ENCODE results near the gene ALDH1A3. TPM values are rescaled to one million over a fixed set of nuclear protein-coding genes. Genes with fewer than 3 reads are reported as not detected.

Gene ALDH1A3
- total and polyA plus RNA-seq, 8 donors = 0.31 to 17.5 (median 0.54) TPM

- no peak for TF ChIP-seq CTCF (IDR thresholded peaks at IDR 0.05)
- Histone ChIP-seq H3K9me3 (no peaks in the 10 kb centered on the region), H3K27ac (peak overlapping the region in 1 of 2 donors; percentile 38), H3K27me3 (no peaks in the 10 kb centered on the region), H3K4me3 (no peak overlapping the region), H3K4me1 (peaks cover 0 to 15% of the 10 kb centered on the region in 2 donors), H3K36me3 (no peaks in the 10 kb centered on the region)
- intact Hi-C loops (cut with DNase I) = no loop called here
- ATAC-seq (no peak), DNase-seq (no peak)
Observed at GRCh38 chr15:100939791-100940190, 60.2 kb downstream of the ALDH1A3 start.

- DNase-seq (no peak), ATAC-seq (peak; percentile 70)
- H3K27me3 ChIP-seq = no peaks in the 10 kb centered on the region
- no peaks in the 10 kb centered on the region for H3K36me3 ChIP-seq
- intact Hi-C loops (cut with DNase I) = no loop called here
- no peaks in the 10 kb centered on the region for H3K9me3 ChIP-seq
- H3K27ac ChIP-seq = peak overlapping the region in 1 of 2 donors; percentile 38
- peaks cover 0 to 15% of the 10 kb centered on the region in 2 donors for H3K4me1 ChIP-seq
- no peak overlapping the region for H3K4me3 ChIP-seq
- no peak for TF ChIP-seq CTCF (IDR thresholded peaks at IDR 0.05)
Observed at GRCh38 chr15:100940767-100941379, 61.2 kb downstream of the ALDH1A3 start.

- H3K9me3 ChIP-seq = no peaks in the 10 kb centered on the region
- no peak overlapping the region for H3K27ac ChIP-seq
- no peaks in the 10 kb centered on the region for H3K27me3 ChIP-seq
- H3K4me1 ChIP-seq = peaks cover 0 to 15% of the 10 kb centered on the region in 2 donors
- intact Hi-C loops (cut with DNase I) = no loop called here
- no peak overlapping the region for H3K4me3 ChIP-seq
- ATAC-seq (no peak), DNase-seq (no peak)
- no peak for TF ChIP-seq CTCF (IDR thresholded peaks at IDR 0.05)
- no peaks in the 10 kb centered on the region for H3K36me3 ChIP-seq
Observed at GRCh38 chr15:100941536-100941935, 61.9 kb downstream of the ALDH1A3 start.

GRCh38 chr15:100942656-100943425, 63.2 kb downstream of the ALDH1A3 start:
- intact Hi-C loops (cut with DNase I) = no loop called here
- Histone ChIP-seq H3K9me3 (no peaks in the 10 kb centered on the region), H3K27me3 (no peaks in the 10 kb centered on the region), H3K4me1 (peaks cover 0 to 15% of the 10 kb centered on the region in 2 donors), H3K36me3 (no peaks in the 10 kb centered on the region), H3K4me3 (no peak overlapping the region), H3K27ac (no peak overlapping the region)
- TF ChIP-seq CTCF (IDR thresholded peaks at IDR 0.05) = no peak
- DNase-seq (no peak), ATAC-seq (no peak)

- intact Hi-C loops (cut with DNase I) = no loop called here
- DNase-seq (peak in 1 of 4 donors; percentile 12), ATAC-seq (no peak)
- no peaks in the 10 kb centered on the region for H3K36me3 ChIP-seq
- no peak overlapping the region for H3K4me3 ChIP-seq
- H3K9me3 ChIP-seq = no peaks in the 10 kb centered on the region
- no peaks in the 10 kb centered on the region for H3K27me3 ChIP-seq
- H3K27ac ChIP-seq = no peak overlapping the region
- TF ChIP-seq CTCF (IDR thresholded peaks at IDR 0.05) = no peak
- peaks cover 0 to 15% of the 10 kb centered on the region in 2 donors for H3K4me1 ChIP-seq
Observed at GRCh38 chr15:100944244-100944895, 64.7 kb downstream of the ALDH1A3 start.

Measured in left lung (tissue), 10 donors.